NCI-H2227 treated with DMSO at 0.1 percent for 48 hours (cell line): ENCODE results near the gene ASPN.

ENCODE experiments used
- DNase-seq: peaks from one replicate; lab custom pipeline; 2025; lab: John Stamatoyannopoulos, UW

Gene ASPN

GRCh38 chr9:92482329-92482728 lies at the start of gene ASPN:
Gene ASPN (minus strand): TSS chr9:92482506.
- DNase-seq = no peak

- DNase-seq = no peak
Measured at GRCh38 chr9:92530893-92531292, 48.6 kb upstream of the ASPN start.

- no peak for DNase-seq
Measured at GRCh38 chr9:92529124-92529523, 46.8 kb upstream of the ASPN start.

GRCh38 chr9:92528522-92528849 lies 46.2 kb upstream of the ASPN start:
- no peak for DNase-seq

- no peak for DNase-seq
Measured at GRCh38 chr9:92527832-92528521, 45.7 kb upstream of the ASPN start.

- DNase-seq = no peak
Measured at GRCh38 chr9:92527291-92527828, 45.1 kb upstream of the ASPN start.

- no peak for DNase-seq
Measured at GRCh38 chr9:92525306-92525705, 43.0 kb upstream of the ASPN start.

GRCh38 chr9:92524881-92525280 lies 42.6 kb upstream of the ASPN start:
- no peak for DNase-seq

- no peak for DNase-seq
Measured at GRCh38 chr9:92522983-92523970, 41.0 kb upstream of the ASPN start.

- no peak for DNase-seq
Measured at GRCh38 chr9:92520837-92521236, 38.5 kb upstream of the ASPN start.

- DNase-seq = no peak
Measured at GRCh38 chr9:92518199-92518598, 35.9 kb upstream of the ASPN start.

GRCh38 chr9:92517046-92517445 lies 34.7 kb upstream of the ASPN start:
- no peak for DNase-seq

- no peak for DNase-seq
Measured at GRCh38 chr9:92516521-92516920, 34.2 kb upstream of the ASPN start.

GRCh38 chr9:92514635-92515034 lies 32.3 kb upstream of the ASPN start:
- no peak for DNase-seq

- no peak for DNase-seq
Measured at GRCh38 chr9:92513349-92513748, 31.0 kb upstream of the ASPN start.

- DNase-seq = no peak
Measured at GRCh38 chr9:92512622-92513021, 30.3 kb upstream of the ASPN start.

- DNase-seq = no peak
Measured at GRCh38 chr9:92510747-92511146, 28.4 kb upstream of the ASPN start.

GRCh38 chr9:92509050-92509449 lies 26.7 kb upstream of the ASPN start:
- DNase-seq = no peak

- no peak for DNase-seq
Measured at GRCh38 chr9:92508018-92508820, 25.9 kb upstream of the ASPN start.

- DNase-seq = no peak
Measured at GRCh38 chr9:92507496-92507895, 25.2 kb upstream of the ASPN start.

- DNase-seq = no peak
Measured at GRCh38 chr9:92507005-92507404, 24.7 kb upstream of the ASPN start.

- no peak for DNase-seq
Measured at GRCh38 chr9:92506184-92506857, 24.0 kb upstream of the ASPN start.
